CD14-positive monocyte (primary cell): Measurements from ENCODE around the gene PCDHA4. TPM values are rescaled to one million over a fixed set of nuclear protein-coding genes. Genes with fewer than 3 reads are reported as not detected.
"Not testable (repeated sequence)": the region's sequence is repeated elsewhere in the genome, so short reads cannot be mapped to it uniquely, and the experiment has no call there.

ENCODE experiments used
- DNase-seq, 3 donors: peaks; one replicate each; pipeline ENCODE4 v3.0.0-alpha.2; 2011 to 2022
- H2AFZ ChIP-seq: 2 replicates; pipeline ENCODE4 v1.6.0; 2012; ENCODE audit warnings: mild to moderate bottlenecking, low read depth, low read length, inconsistent platforms; ENCODE audit not compliant: insufficient read depth, poor library complexity, severe bottlenecking
- H3K27ac ChIP-seq, 2 donors: 1 replicate in 1 of 2; 2 replicates in 1 of 2; pipeline ENCODE4 v1.5.1; 2012 to 2013; ENCODE audit warnings: low read length in 2 of 2, control low read depth in 1 of 2, inconsistent platforms in 1 of 2, low read depth in 1 of 2, mild to moderate bottlenecking in 1 of 2
- H3K27me3 ChIP-seq, 2 donors: one replicate each; pipeline versions ENCODE4 v1.6.0 to v1.6.1; 2011 to 2013; ENCODE audit warnings: low read length in 2 of 2; ENCODE audit not compliant: control insufficient read depth in 2 of 2, insufficient read depth in 2 of 2
- H3K36me3 ChIP-seq, 2 donors: replicated peaks in 1 of 2; 1 replicate in 1 of 2; 2 replicates in 1 of 2; pipeline versions ENCODE4 v1.5.1 to v1.6.1; 2012 to 2013; ENCODE audit warnings: low read length in 2 of 2, control low read depth in 1 of 2, inconsistent platforms in 1 of 2, mild to moderate bottlenecking in 1 of 2; ENCODE audit not compliant: insufficient read depth in 2 of 2, control insufficient read depth in 1 of 2
- H3K4me1 ChIP-seq, 2 donors: 1 replicate in 1 of 2; 2 replicates in 1 of 2; pipeline versions ENCODE4 v1.5.1 to v1.6.1; 2012 to 2013; ENCODE audit warnings: low read length in 2 of 2, control low read depth in 1 of 2, inconsistent platforms in 1 of 2, mild to moderate bottlenecking in 1 of 2, moderate library complexity in 1 of 2; ENCODE audit not compliant: insufficient read depth in 2 of 2, control insufficient read depth in 1 of 2
- H3K4me2 ChIP-seq: replicated peaks from 2 replicates; pipeline ENCODE3; 2012; ENCODE audit warnings: low read length, moderate library complexity, mild to moderate bottlenecking; ENCODE audit not compliant: poor library complexity, severe bottlenecking; ENCODE audit errors: extremely low read depth
- H3K4me3 ChIP-seq, 3 experiments: fragments of 200-600 bp in 1 of 3; sonication (generic) in 1 of 3; replicated peaks in 1 of 3; 1 replicate in 2 of 3; 2 replicates in 1 of 3; pipeline ENCODE4 v1.5.1; 2011 to 2013; ENCODE audit warnings: low read length in 3 of 3, mild to moderate bottlenecking in 3 of 3, control low read depth in 2 of 3, low read depth in 2 of 3, inconsistent platforms in 1 of 3, moderate library complexity in 1 of 3
- H3K79me2 ChIP-seq: 2 replicates; pipeline ENCODE4 v1.6.0; 2012; ENCODE audit warnings: mild to moderate bottlenecking, control low read depth, inconsistent platforms, low read length, moderate library complexity; ENCODE audit not compliant: insufficient read depth
- H3K9ac ChIP-seq: 2 replicates; pipeline ENCODE4 v1.6.0; 2017; ENCODE audit warnings: low read length, mild to moderate bottlenecking; ENCODE audit not compliant: insufficient read depth, poor library complexity, severe bottlenecking
- H3K9me3 ChIP-seq, 2 donors: replicated peaks in 1 of 2; 1 replicate in 1 of 2; 2 replicates in 1 of 2; pipeline versions ENCODE4 v1.5.1 to v1.6.1; 2012 to 2013; ENCODE audit warnings: low read length in 2 of 2, control low read depth in 1 of 2; ENCODE audit not compliant: control insufficient read depth in 1 of 2, insufficient read depth in 1 of 2
- H4K20me1 ChIP-seq: 2 replicates; pipeline ENCODE4 v1.6.0; 2012; ENCODE audit warnings: mild to moderate bottlenecking, low read length, control low read depth, moderate library complexity; ENCODE audit not compliant: insufficient read depth
- H3K27ac Mint-ChIP-seq, 7 donors: one replicate each; pipeline ENCODE4 v1.8.0; 2020; ENCODE audit warnings: mild to moderate bottlenecking in 7 of 7, mixed read lengths in 7 of 7, moderate library complexity in 6 of 7, inconsistent platforms in 2 of 7
- H3K27me3 Mint-ChIP-seq, 3 donors: one replicate each; pipeline ENCODE4 v1.8.0; 2021 to 2022; ENCODE audit warnings: low read depth in 3 of 3, mild to moderate bottlenecking in 3 of 3, mixed read lengths in 3 of 3, moderate library complexity in 3 of 3, inconsistent platforms in 1 of 3
- H3K36me3 Mint-ChIP-seq, 2 donors: one replicate each; pipeline ENCODE4 v1.8.0; 2020; ENCODE audit warnings: mixed read lengths in 2 of 2, inconsistent platforms in 1 of 2, mild to moderate bottlenecking in 1 of 2
- H3K4me1 Mint-ChIP-seq: one replicate; pipeline ENCODE4 v1.8.0; 2020; ENCODE audit warnings: mild to moderate bottlenecking, mixed read lengths
- H3K4me3 Mint-ChIP-seq, 2 donors: one replicate each; pipeline ENCODE4 v1.8.0; 2020; ENCODE audit warnings: mild to moderate bottlenecking in 2 of 2, mixed read lengths in 2 of 2, moderate library complexity in 1 of 2
- H3K9me3 Mint-ChIP-seq, 7 donors: one replicate each; pipeline ENCODE4 v1.8.0; 2020 to 2022; ENCODE audit warnings: mixed read lengths in 7 of 7, mild to moderate bottlenecking in 6 of 7, moderate library complexity in 6 of 7, inconsistent platforms in 2 of 7
- CTCF ChIP-seq: fragments of 200-600 bp; IDR thresholded peaks from one replicate; pipeline ENCODE4 v1.8.0; 2022; ENCODE audit warnings: antibody characterized with exemption, mild to moderate bottlenecking
- WGBS: methylation state at CpG from one replicate; pipeline ENCODE4 v1.1.5; 2013; ENCODE audit warnings: missing lambda C conversion rate; ENCODE audit not compliant: insufficient coverage; 5-methylcytosine and 5-hydroxymethylcytosine counted together
- intact Hi-C, 2 donors: fragments of 100-400 bp; cut with micrococcal nuclease; formaldehyde crosslinking; loops; one replicate each; pipeline versions ENCODE4 v1.15.0 to v1.15.1; 2023
- polyA plus RNA-seq, 3 donors: library from polyadenylated mRNA; depleted of rRNA in 1 of 3; unstranded in 2 of 3; stranded (reverse) in 1 of 3; fragments of 300-500 nt in 2 of 3; fragments of >200 nt in 1 of 3; fragmentation: Illumina TruSeq in 2 of 3; gene quantifications; 1 replicate in 2 of 3; 2 replicates in 1 of 3; pipeline ENCODE4 v1.2.3, GENCODE V29; 2012 to 2021

PCDHA4 gene
- polyA plus RNA-seq, 3 donors = not detected

GRCh38 chr5:140833993-140834392, 27.1 kb downstream of the PCDHA4 start, which contains the start of gene PCDHA7:
PCDHA7 (plus strand) TSS chr5:140834269; CDS start chr5:140834384, 115 bp downstream.
- TF ChIP-seq CTCF = no peak
- no peaks in the 10 kb centered on the region for H3K79me2 ChIP-seq
- intact Hi-C loops = no loop called here
- H3K4me3 ChIP-seq = no peak within 1 kb of the TSS
- DNase-seq = no peak
- no peaks in the 10 kb centered on the region for H3K36me3 ChIP-seq
- peaks cover 38 to 63% of the 10 kb centered on the region in 2 donors for H3K9me3 ChIP-seq
- H3K9ac ChIP-seq = no peak within 1 kb of the TSS
- Mint-ChIP-seq H3K36me3 (peaks cover 0 to 9% of the 10 kb centered on the region in 2 donors), H3K4me1 (no peaks in the 10 kb centered on the region), H3K27me3 (peaks cover 10 to 35% (median 23%) of the 10 kb centered on the region in 3 donors), H3K4me3 (peak within 1 kb of the TSS in 1 of 2 donors; percentile 53), H3K9me3 (peaks cover 35 to 56% (median 47%) of the 10 kb centered on the region in 7 donors), H3K27ac (no peak within 1 kb of the TSS)
- no peak within 1 kb of the TSS for H3K4me2 ChIP-seq
- no peak within 1 kb of the TSS for H3K27ac ChIP-seq
- no peaks in the 10 kb centered on the region for H4K20me1 ChIP-seq
- 20% methylated on average over 1 of the region's 8 CpGs for WGBS
- H2AFZ ChIP-seq = no peak within 1 kb of the TSS
- H3K4me1 ChIP-seq = no peaks in the 10 kb centered on the region
- peaks cover 0 to 19% of the 10 kb centered on the region in 2 donors for H3K27me3 ChIP-seq

- H3K4me1 ChIP-seq, H3K4me2 ChIP-seq, H3K27ac ChIP-seq, H2AFZ ChIP-seq, H3K27ac Mint-ChIP-seq, H3K36me3 ChIP-seq, H3K79me2 ChIP-seq, DNase-seq, H4K20me1 ChIP-seq, H3K9ac ChIP-seq, intact Hi-C loops, H3K36me3 Mint-ChIP-seq, H3K4me3 ChIP-seq, H3K4me1 Mint-ChIP-seq: not testable (repeated sequence)
- Mint-ChIP-seq H3K4me3 (peak overlapping the region in 1 of 2 donors; percentile 53), H3K9me3 (peaks cover 30 to 55% (median 42%) of the 10 kb centered on the region in 7 donors), H3K27me3 (peaks cover 10 to 30% (median 20%) of the 10 kb centered on the region in 3 donors)
- H3K9me3 ChIP-seq = peaks cover 33 to 61% of the 10 kb centered on the region in 2 donors
- H3K27me3 ChIP-seq = peaks cover 0 to 19% of the 10 kb centered on the region in 2 donors
- WGBS = 25% methylated on average over 23 of the region's 38 CpGs
Measured at GRCh38 chr5:140834439-140835008, 27.7 kb downstream of the PCDHA4 start.
